HUDEP-2 (cell line): ENCODE data around the gene STRN.
"Not testable (repeated sequence)": the region's sequence is repeated elsewhere in the genome, so short reads cannot be mapped to it uniquely, and the experiment has no call there.

Source experiments
- DNase-seq, 76 experiments: peaks; one replicate each; lab custom pipeline; 2025; ENCODE audit not compliant: unreplicated experiment in 76 of 76; lab: John Stamatoyannopoulos, UW

Gene STRN

GRCh38 chr2:36854241-36854640, 112.1 kb downstream of the STRN start:
- no peak for DNase-seq

GRCh38 chr2:36849265-36849664, 117.1 kb downstream of the STRN start:
- DNase-seq, result no peak

- DNase-seq, result no peak
These were observed 122.5 kb downstream of the STRN start for GRCh38 chr2:36843838-36844237.

GRCh38 chr2:36839976-36840617, 126.2 kb downstream of the STRN start:
- no peak for DNase-seq

- DNase-seq, result no peak
These were observed 131.4 kb downstream of the STRN start for GRCh38 chr2:36834731-36835524.

GRCh38 chr2:36834203-36834602, 132.1 kb downstream of the STRN start:
- no peak for DNase-seq

GRCh38 chr2:36831185-36831584, 135.2 kb downstream of the STRN start:
- no peak for DNase-seq

GRCh38 chr2:36824683-36825082, 141.7 kb downstream of the STRN start:
- DNase-seq, result not testable (repeated sequence)

GRCh38 chr2:36824273-36824672, 142.1 kb downstream of the STRN start:
- no peak for DNase-seq

- DNase-seq, result no peak
These were observed 142.5 kb downstream of the STRN start for GRCh38 chr2:36823862-36824261.

GRCh38 chr2:36820942-36821605, 145.3 kb downstream of the STRN start:
- no peak for DNase-seq

- peak in 1 of 76 experiments; percentile 6 for DNase-seq
These were observed 147.1 kb downstream of the STRN start for GRCh38 chr2:36819095-36819711.

GRCh38 chr2:36818542-36818941, 147.8 kb downstream of the STRN start:
- DNase-seq, result no peak

GRCh38 chr2:36812196-36812595, 154.1 kb downstream of the STRN start:
- DNase-seq, result no peak

GRCh38 chr2:36811071-36811470, 155.3 kb downstream of the STRN start:
- no peak for DNase-seq

- DNase-seq, result no peak
These were observed 157.3 kb downstream of the STRN start for GRCh38 chr2:36809069-36809445.

- DNase-seq, result no peak
These were observed 157.8 kb downstream of the STRN start for GRCh38 chr2:36808386-36809068.

- DNase-seq, result no peak
These were observed 159.0 kb downstream of the STRN start for GRCh38 chr2:36807223-36807886.

GRCh38 chr2:36805635-36806224, 160.6 kb downstream of the STRN start:
- no peak for DNase-seq

- DNase-seq, result no peak
These were observed 163.4 kb downstream of the STRN start for GRCh38 chr2:36802952-36803351.
